ENCODE data around the gene CHMP4B. TPM values are rescaled to one million over a fixed set of nuclear protein-coding genes. Genes with fewer than 3 reads are reported as not detected.

CHMP4B gene
- polyA plus RNA-seq, 1 of the 3 experiments (the other 2 are of a cell fraction), result 123 TPM

DNA sequence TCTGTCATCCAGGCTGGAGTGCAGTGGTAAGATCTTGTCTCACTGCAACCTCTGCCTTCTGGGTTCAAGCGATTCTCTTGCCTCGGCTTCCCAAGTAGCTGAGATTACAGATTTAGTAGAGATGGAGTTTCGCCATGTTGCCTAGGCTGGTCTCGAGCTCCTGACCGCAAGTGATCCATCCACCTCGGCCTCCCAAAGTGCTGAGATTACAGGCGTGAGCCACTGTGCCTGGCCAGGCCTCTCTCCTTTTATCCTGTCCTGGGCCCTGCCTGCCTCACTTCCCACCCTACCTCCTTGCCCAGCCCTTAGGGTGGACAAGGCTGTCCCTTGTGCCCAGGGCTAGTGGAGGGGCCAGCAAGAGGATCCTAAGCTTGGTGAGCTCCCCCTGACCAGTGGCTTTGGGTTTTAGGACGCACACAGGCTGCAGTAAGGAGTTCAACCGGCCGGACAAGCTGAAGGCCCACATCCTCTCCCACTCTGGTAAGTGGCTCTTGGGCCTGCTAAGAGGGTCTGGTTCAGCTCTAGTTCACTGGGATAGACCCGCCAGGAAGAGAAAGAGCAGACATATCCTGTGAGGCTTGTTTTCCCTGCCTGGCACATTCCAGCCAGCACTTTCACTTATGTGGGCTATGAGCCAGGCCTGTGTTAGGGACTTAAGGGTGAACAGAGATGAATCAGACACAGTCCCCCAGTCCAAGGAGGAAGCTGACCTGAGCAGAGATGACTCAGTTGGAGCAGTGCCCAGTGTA is 21.9 kb upstream of the CHMP4B start:
- whole genome bisulfite sequencing (ENCODE audit: low lambda C conversion rate), result 66% methylated on average over 11 of the region's 11 CpGs
- TF ChIP-seq CHD2 (IDR thresholded peaks at IDR 0.05; ENCODE audit: low read length, partially characterized antibody), result peak; percentile 40
- TF ChIP-seq YY1 (IDR thresholded peaks at IDR 0.05; ENCODE audit: low read depth), result no peak
- peak; percentile 69 for TF ChIP-seq RCOR1 (IDR thresholded peaks at IDR 0.05; ENCODE audit: low read length)
- TF ChIP-seq, protein P1, sequence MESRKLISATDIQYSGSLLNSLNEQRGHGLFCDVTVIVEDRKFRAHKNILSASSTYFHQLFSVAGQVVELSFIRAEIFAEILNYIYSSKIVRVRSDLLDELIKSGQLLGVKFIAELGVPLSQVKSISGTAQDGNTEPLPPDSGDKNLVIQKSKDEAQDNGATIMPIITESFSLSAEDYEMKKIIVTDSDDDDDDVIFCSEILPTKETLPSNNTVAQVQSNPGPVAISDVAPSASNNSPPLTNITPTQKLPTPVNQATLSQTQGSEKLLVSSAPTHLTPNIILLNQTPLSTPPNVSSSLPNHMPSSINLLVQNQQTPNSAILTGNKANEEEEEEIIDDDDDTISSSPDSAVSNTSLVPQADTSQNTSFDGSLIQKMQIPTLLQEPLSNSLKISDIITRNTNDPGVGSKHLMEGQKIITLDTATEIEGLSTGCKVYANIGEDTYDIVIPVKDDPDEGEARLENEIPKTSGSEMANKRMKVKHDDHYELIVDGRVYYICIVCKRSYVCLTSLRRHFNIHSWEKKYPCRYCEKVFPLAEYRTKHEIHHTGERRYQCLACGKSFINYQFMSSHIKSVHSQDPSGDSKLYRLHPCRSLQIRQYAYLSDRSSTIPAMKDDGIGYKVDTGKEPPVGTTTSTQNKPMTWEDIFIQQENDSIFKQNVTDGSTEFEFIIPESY (IDR thresholded peaks at IDR 0.05; ENCODE audit: borderline replicate concordance, low read depth), result peak; percentile 82
- TF ChIP-seq, protein P2, sequence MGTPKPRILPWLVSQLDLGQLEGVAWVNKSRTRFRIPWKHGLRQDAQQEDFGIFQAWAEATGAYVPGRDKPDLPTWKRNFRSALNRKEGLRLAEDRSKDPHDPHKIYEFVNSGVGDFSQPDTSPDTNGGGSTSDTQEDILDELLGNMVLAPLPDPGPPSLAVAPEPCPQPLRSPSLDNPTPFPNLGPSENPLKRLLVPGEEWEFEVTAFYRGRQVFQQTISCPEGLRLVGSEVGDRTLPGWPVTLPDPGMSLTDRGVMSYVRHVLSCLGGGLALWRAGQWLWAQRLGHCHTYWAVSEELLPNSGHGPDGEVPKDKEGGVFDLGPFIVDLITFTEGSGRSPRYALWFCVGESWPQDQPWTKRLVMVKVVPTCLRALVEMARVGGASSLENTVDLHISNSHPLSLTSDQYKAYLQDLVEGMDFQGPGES (IDR thresholded peaks at IDR 0.05; ENCODE audit: low read depth, low read length), result no peak
- TF ChIP-seq RAD21 (IDR thresholded peaks at IDR 0.05; ENCODE audit: low read length), result no peak
- TF ChIP-seq TCF12 (IDR thresholded peaks at IDR 0.05), result peak; percentile 100
- TF ChIP-seq, protein P3, sequence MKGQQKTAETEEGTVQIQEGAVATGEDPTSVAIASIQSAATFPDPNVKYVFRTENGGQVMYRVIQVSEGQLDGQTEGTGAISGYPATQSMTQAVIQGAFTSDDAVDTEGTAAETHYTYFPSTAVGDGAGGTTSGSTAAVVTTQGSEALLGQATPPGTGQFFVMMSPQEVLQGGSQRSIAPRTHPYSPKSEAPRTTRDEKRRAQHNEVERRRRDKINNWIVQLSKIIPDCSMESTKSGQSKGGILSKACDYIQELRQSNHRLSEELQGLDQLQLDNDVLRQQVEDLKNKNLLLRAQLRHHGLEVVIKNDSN (IDR thresholded peaks at IDR 0.05; ENCODE audit: borderline replicate concordance, low read depth), result no peak
- no peak for TF ChIP-seq GATA2 (CRISPR knock-in tag; IDR thresholded peaks at IDR 0.05)
- TF ChIP-seq RXRA (IDR thresholded peaks at IDR 0.05; ENCODE audit: borderline replicate concordance, low read depth), result peak; percentile 99
- peak; percentile 97 for TF ChIP-seq TEAD4 (IDR thresholded peaks at IDR 0.05; ENCODE audit: borderline replicate concordance, insufficient read depth)
- TF ChIP-seq, protein P4, sequence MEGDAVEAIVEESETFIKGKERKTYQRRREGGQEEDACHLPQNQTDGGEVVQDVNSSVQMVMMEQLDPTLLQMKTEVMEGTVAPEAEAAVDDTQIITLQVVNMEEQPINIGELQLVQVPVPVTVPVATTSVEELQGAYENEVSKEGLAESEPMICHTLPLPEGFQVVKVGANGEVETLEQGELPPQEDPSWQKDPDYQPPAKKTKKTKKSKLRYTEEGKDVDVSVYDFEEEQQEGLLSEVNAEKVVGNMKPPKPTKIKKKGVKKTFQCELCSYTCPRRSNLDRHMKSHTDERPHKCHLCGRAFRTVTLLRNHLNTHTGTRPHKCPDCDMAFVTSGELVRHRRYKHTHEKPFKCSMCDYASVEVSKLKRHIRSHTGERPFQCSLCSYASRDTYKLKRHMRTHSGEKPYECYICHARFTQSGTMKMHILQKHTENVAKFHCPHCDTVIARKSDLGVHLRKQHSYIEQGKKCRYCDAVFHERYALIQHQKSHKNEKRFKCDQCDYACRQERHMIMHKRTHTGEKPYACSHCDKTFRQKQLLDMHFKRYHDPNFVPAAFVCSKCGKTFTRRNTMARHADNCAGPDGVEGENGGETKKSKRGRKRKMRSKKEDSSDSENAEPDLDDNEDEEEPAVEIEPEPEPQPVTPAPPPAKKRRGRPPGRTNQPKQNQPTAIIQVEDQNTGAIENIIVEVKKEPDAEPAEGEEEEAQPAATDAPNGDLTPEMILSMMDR (IDR thresholded peaks at IDR 0.05), result no peak
- TF ChIP-seq RFX5 (IDR thresholded peaks at IDR 0.05; ENCODE audit: low read length), result no peak
- TF ChIP-seq, protein P5, sequence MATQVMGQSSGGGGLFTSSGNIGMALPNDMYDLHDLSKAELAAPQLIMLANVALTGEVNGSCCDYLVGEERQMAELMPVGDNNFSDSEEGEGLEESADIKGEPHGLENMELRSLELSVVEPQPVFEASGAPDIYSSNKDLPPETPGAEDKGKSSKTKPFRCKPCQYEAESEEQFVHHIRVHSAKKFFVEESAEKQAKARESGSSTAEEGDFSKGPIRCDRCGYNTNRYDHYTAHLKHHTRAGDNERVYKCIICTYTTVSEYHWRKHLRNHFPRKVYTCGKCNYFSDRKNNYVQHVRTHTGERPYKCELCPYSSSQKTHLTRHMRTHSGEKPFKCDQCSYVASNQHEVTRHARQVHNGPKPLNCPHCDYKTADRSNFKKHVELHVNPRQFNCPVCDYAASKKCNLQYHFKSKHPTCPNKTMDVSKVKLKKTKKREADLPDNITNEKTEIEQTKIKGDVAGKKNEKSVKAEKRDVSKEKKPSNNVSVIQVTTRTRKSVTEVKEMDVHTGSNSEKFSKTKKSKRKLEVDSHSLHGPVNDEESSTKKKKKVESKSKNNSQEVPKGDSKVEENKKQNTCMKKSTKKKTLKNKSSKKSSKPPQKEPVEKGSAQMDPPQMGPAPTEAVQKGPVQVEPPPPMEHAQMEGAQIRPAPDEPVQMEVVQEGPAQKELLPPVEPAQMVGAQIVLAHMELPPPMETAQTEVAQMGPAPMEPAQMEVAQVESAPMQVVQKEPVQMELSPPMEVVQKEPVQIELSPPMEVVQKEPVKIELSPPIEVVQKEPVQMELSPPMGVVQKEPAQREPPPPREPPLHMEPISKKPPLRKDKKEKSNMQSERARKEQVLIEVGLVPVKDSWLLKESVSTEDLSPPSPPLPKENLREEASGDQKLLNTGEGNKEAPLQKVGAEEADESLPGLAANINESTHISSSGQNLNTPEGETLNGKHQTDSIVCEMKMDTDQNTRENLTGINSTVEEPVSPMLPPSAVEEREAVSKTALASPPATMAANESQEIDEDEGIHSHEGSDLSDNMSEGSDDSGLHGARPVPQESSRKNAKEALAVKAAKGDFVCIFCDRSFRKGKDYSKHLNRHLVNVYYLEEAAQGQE (IDR thresholded peaks at IDR 0.05; ENCODE audit: low read depth, low read length), result peak; percentile 81
- peak; percentile 100 for TF ChIP-seq NFIC (IDR thresholded peaks at IDR 0.05; ENCODE audit: borderline replicate concordance)
- peak; percentile 45; the same call in 1 of the 2 replicates for TF ChIP-seq ELF1 (IDR thresholded peaks at IDR 0.05)
- TF ChIP-seq JUND (IDR thresholded peaks at IDR 0.05), result peak; percentile 96
- TF ChIP-seq, protein P6, sequence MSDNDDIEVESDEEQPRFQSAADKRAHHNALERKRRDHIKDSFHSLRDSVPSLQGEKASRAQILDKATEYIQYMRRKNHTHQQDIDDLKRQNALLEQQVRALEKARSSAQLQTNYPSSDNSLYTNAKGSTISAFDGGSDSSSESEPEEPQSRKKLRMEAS (IDR thresholded peaks at IDR 0.05; ENCODE audit: low read depth), result peak; percentile 58
- TF ChIP-seq MXI1 (IDR thresholded peaks at IDR 0.05; ENCODE audit: low read depth, low read length), result 0 out of 2 replicates have a peak, but pooled peaks have one; percentile 28
- TF ChIP-seq, protein P7, sequence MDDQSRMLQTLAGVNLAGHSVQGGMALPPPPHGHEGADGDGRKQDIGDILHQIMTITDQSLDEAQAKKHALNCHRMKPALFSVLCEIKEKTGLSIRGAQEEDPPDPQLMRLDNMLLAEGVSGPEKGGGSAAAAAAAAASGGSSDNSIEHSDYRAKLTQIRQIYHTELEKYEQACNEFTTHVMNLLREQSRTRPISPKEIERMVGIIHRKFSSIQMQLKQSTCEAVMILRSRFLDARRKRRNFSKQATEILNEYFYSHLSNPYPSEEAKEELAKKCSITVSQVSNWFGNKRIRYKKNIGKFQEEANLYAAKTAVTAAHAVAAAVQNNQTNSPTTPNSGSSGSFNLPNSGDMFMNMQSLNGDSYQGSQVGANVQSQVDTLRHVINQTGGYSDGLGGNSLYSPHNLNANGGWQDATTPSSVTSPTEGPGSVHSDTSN (IDR thresholded peaks at IDR 0.05), result peak; percentile 95
- peak; percentile 16; the same call in 1 of the 2 replicates for TF ChIP-seq SMC3 (IDR thresholded peaks at IDR 0.05; ENCODE audit: low read depth, low read length)
- TF ChIP-seq FOXJ3 (CRISPR knock-in tag; IDR thresholded peaks at IDR 0.05), result no peak

More for the DNA sequence above, 21.9 kb upstream of the CHMP4B start:
- Histone ChIP-seq H4K20me1 (ENCODE audit: insufficient read depth) (no peaks in the 10 kb centered on the region), H3K9ac (peak overlapping the region; percentile 64; the same call in 1 of the 2 replicates), H3K4me3 (ENCODE audit: low read depth in 2 of 2, low read length in 1 of 2) (no peak overlapping the region), H3K27me3 (ENCODE audit: insufficient read depth) (no peaks in the 10 kb centered on the region), H3K36me3 (replicated peaks in 1 of 2; ENCODE audit: control insufficient read depth in 1 of 2, insufficient read depth in 2 of 2, low read length in 1 of 2) (no peaks in the 10 kb centered on the region), H3K27ac (ENCODE audit: low read depth in 2 of 2, low read length in 1 of 2) (peak overlapping the region; percentile 81 to 91), H3K4me1 (ENCODE audit: control insufficient read depth in 1 of 2, insufficient read depth in 2 of 2, low read depth in 1 of 2, low read length in 1 of 2) (peaks cover 7 to 30% of the 10 kb centered on the region in 2 experiments; a peak in 2 of 4 replicates), H3F3A (replicated peaks; ENCODE audit: insufficient read depth) (peaks cover 12% of the 10 kb centered on the region), H3K79me2 (ENCODE audit: insufficient read depth) (no peaks in the 10 kb centered on the region), H3K9me3 (no peaks in the 10 kb centered on the region), H3K4me2 (peak overlapping the region; percentile 69; the same call in 1 of the 2 replicates), H3K9me2 (no peaks in the 10 kb centered on the region), H2AFZ (ENCODE audit: low read depth) (peak overlapping the region; percentile 68)
- POLR2A ChIA-PET, result no interaction called here
- DNase-seq, result peak; percentile 68
- CTCF ChIA-PET, result interaction anchor here (1.0 to 1.5 kb wide), 3 partner anchors 52 to 280 kb away, joined by 3 to 4 read pairs (median 3); partner anchors contain the start of gene ZNF341

All from SK-N-SH (cell line).